Measurements from ENCODE around the gene FNDC10.

Gene FNDC10

DNA sequence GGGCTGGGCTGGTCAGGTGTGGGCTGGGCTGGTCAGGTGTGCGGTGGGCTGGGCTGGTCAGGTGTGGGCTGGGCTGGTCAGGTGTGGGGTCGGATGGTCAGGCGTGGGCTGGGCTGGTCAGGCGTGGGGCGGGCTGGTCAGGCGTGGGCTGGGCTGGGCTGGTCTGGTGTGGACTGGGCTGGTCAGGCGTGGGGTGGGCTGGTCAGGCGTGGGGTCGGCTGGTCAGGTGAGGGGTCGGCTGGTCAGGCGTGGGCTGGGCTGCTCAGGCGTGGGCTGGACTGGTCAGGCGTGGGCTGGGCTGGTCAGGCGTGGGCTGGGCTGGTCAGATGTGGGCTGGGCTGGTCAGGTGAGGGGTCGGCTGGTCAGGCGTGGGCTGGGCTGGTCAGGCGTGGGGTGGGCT is 5.8 kb upstream of the FNDC10 start:
- no peak for TF ChIP-seq FOXK2 (IDR thresholded peaks at IDR 0.05)
- TF ChIP-seq NFRKB (IDR thresholded peaks at IDR 0.05): no peak
- no peak for TF ChIP-seq TARDBP (IDR thresholded peaks at IDR 0.05)
- DNase-seq (ENCODE audit: extremely low spot score): no peak
- ChIA-PET CTCF (no interaction called here), POLR2A (no interaction called here)

GRCh38 chr1:1605034-1605591 is 5.2 kb upstream of the FNDC10 start:
- CTCF ChIA-PET: interaction anchor here (0.6 kb wide), 1 partner anchor 20 kb away, joined by 3 read pairs; no protein-coding TSS in a partner anchor
- POLR2A ChIA-PET: interaction anchor here (5.4 kb wide), 1 partner anchor 10 kb away, joined by 33 read pairs; the partner anchor contains the start of gene MIB2
- DNase-seq (ENCODE audit: extremely low spot score): no peak
- TF ChIP-seq ELF4 (IDR thresholded peaks at IDR 0.05) (no peak), ZNF384 (IDR thresholded peaks at IDR 0.05) (no peak), FOXK2 (IDR thresholded peaks at IDR 0.05) (no peak), BHLHE40 (IDR thresholded peaks at IDR 0.05; ENCODE audit: borderline replicate concordance) (no peak), L3MBTL2 (conservative IDR thresholded peaks at IDR 0.05) (no peak), SUZ12 (IDR thresholded peaks at IDR 0.05) (no peak), NFRKB (IDR thresholded peaks at IDR 0.05) (no peak)
- TF ChIP-seq, protein P1, sequence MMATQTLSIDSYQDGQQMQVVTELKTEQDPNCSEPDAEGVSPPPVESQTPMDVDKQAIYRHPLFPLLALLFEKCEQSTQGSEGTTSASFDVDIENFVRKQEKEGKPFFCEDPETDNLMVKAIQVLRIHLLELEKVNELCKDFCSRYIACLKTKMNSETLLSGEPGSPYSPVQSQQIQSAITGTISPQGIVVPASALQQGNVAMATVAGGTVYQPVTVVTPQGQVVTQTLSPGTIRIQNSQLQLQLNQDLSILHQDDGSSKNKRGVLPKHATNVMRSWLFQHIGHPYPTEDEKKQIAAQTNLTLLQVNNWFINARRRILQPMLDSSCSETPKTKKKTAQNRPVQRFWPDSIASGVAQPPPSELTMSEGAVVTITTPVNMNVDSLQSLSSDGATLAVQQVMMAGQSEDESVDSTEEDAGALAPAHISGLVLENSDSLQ (IDR thresholded peaks at IDR 0.05): no peak

- CTCF ChIA-PET: interaction anchor here (0.6 kb wide), 1 partner anchor 19 kb away, joined by 3 read pairs; no protein-coding TSS in a partner anchor
- no peak for DNase-seq (ENCODE audit: extremely low spot score)
- POLR2A ChIA-PET: interaction anchor here (5.4 kb wide), 1 partner anchor 10 kb away, joined by 33 read pairs; the partner anchor contains the start of gene MIB2
- TF ChIP-seq TARDBP (IDR thresholded peaks at IDR 0.05) (no peak), LEF1 (IDR thresholded peaks at IDR 0.05; ENCODE audit: borderline replicate concordance) (no peak), L3MBTL2 (conservative IDR thresholded peaks at IDR 0.05) (no peak)
- TF ChIP-seq, protein P1 (IDR thresholded peaks at IDR 0.05): no peak
Observed at GRCh38 chr1:1604374-1605033, 4.6 kb upstream of the FNDC10 start.

DNA sequence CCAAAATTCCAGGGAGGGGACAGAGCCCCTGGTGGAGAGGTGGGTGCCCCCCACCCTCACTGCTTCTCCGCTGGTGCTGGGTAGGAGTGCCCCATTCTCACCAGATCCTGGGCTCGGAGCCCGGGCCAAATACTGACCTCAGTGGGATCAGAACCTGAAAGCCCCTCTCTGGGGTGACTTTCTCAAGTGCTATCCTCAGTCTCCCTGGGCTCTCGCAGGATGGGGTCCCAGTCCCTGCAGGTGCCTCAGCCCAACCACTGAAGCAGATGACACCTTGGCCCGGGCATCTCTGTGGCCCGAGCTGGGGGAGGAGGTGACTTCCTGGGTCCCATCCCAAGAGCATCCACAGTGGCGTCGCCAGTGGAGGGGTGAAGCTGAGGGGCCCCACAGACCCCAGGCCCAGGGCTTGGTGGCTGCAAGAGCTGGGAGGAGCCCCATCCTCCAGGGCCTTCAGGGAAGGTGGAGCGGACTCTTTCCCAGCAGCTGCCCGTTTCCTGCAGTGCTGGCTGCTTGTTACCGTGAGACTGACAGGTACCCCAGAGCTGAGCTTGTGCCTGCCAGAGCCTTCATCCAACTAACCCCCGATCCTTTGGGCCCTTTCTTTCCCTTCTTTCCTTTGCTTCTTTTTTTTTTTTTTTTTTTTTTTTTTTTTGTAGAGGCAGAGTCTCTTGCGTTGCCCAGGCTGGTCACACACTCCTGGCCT is 3.9 kb upstream of the FNDC10 start:
- CTCF ChIA-PET: no interaction called here
- no peak for DNase-seq (ENCODE audit: extremely low spot score)
- POLR2A ChIA-PET: interaction anchor here (1.4 to 5.4 kb wide), 2 partner anchors 8 to 11 kb away, joined by 6 to 33 read pairs; partner anchors contain the start of gene MIB2
- TF ChIP-seq SP1 (IDR thresholded peaks at IDR 0.05): no peak
- TF ChIP-seq LEF1 (IDR thresholded peaks at IDR 0.05; ENCODE audit: borderline replicate concordance): no peak
- TF ChIP-seq FOXK2 (IDR thresholded peaks at IDR 0.05): no peak

DNA sequence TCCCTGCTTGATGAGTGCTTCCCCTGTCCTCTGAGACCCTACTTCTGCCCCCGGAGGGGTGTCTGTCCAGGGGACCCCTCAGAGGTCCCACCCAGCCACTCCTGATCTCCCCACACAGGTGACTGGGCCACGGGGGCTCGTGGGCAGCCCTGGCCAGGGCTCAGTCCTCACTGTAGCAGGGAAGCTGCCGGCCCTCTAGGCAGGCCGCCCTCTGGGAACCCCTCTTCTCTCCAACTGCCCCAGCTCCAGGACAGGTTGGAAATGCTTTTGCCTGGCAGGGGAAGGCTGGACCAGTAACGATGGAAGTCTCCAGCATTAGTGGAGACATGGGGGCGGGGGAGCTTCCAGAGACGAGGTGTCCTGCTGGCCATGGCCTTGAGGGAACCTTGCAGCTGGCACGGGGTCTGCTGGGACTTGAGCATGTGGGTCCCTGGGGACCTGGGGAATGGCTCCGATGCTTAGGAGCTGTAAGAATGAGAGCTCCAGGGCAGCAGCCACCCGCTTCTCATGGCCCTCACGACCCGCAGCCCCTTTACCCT is 3.1 kb upstream of the FNDC10 start:
- POLR2A ChIA-PET: interaction anchor here (1.4 to 5.4 kb wide), 3 partner anchors 8 to 25 kb away, joined by 4 to 33 read pairs (median 6); partner anchors contain the start of gene MIB2
- CTCF ChIA-PET: no interaction called here
- no peak for DNase-seq (ENCODE audit: extremely low spot score)
- TF ChIP-seq BHLHE40 (IDR thresholded peaks at IDR 0.05; ENCODE audit: borderline replicate concordance) (no peak), FOXA1 (IDR thresholded peaks at IDR 0.05) (no peak), NFRKB (IDR thresholded peaks at IDR 0.05) (no peak), SUZ12 (IDR thresholded peaks at IDR 0.05) (no peak), CTBP1 (IDR thresholded peaks at IDR 0.05; ENCODE audit: borderline replicate concordance) (no peak), ZNF384 (IDR thresholded peaks at IDR 0.05) (no peak), FOXM1 (IDR thresholded peaks at IDR 0.05; ENCODE audit: borderline replicate concordance) (no peak)

DNA sequence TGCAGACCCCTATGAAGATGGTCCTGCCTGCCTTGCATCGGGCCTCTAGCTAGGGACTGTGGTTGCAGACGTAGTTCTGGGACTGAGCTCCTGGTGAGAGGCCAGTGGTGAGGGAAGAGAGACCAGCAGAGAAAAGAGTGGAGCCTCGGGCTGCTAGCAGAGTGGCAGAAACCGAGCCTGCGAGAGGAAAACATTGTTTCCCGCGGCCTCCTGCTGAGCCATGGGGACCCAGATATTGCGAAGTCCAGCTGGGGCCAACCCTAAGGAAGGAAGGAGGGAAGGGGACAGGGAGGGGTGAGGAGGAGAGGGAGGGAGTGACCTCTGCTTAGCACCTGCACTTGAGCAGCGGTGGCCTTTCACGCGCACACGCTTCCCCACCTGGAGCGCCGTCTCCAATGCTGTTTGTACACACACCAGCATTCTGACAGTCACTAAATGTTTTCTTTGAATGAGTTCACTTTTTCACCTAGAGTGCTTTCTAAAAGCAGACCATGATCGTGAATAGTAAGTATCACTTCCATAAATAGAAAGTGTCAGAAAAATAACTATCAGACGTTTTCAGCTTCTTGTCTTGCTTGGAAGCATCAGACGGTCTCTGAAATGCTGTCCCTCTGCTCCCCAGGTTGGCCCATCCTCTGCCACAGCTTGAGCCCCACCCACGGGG is 2.5 kb upstream of the FNDC10 start:
- CTCF ChIA-PET: no interaction called here
- DNase-seq (ENCODE audit: extremely low spot score): no peak
- no peak for TF ChIP-seq ARNT (IDR thresholded peaks at IDR 0.05)
- TF ChIP-seq NFRKB (IDR thresholded peaks at IDR 0.05): no peak
- TF ChIP-seq FOXA1 (IDR thresholded peaks at IDR 0.05): no peak
- TF ChIP-seq SUZ12 (IDR thresholded peaks at IDR 0.05): no peak
- TF ChIP-seq TARDBP (IDR thresholded peaks at IDR 0.05): no peak
- TF ChIP-seq SP1 (IDR thresholded peaks at IDR 0.05): no peak
- TF ChIP-seq, protein P1 (IDR thresholded peaks at IDR 0.05): no peak
- TF ChIP-seq LEF1 (IDR thresholded peaks at IDR 0.05; ENCODE audit: borderline replicate concordance): no peak
- no peak for TF ChIP-seq FOXM1 (IDR thresholded peaks at IDR 0.05; ENCODE audit: borderline replicate concordance)
- no peak for TF ChIP-seq L3MBTL2 (conservative IDR thresholded peaks at IDR 0.05)
- TF ChIP-seq ZNF384 (IDR thresholded peaks at IDR 0.05): no peak
- TF ChIP-seq BHLHE40 (IDR thresholded peaks at IDR 0.05; ENCODE audit: borderline replicate concordance): no peak
- no peak for TF ChIP-seq CTBP1 (IDR thresholded peaks at IDR 0.05; ENCODE audit: borderline replicate concordance)
- no peak for TF ChIP-seq ELF4 (IDR thresholded peaks at IDR 0.05)
- TF ChIP-seq FOXK2 (IDR thresholded peaks at IDR 0.05): no peak
- TF ChIP-seq HDGF (IDR thresholded peaks at IDR 0.05; ENCODE audit: borderline replicate concordance): no peak
- POLR2A ChIA-PET: interaction anchor here (0.7 to 5.4 kb wide), 4 partner anchors 8 to 24 kb away, joined by 3 to 33 read pairs (median 5); partner anchors contain the start of gene MIB2

Measured in HEK293T (cell line).